Gastroesophageal sphincter (tissue), 4 donors: Measurements from ENCODE around the gene ARMC9. TPM values are rescaled to one million over a fixed set of nuclear protein-coding genes. Genes with fewer than 3 reads are reported as not detected.

Experiments used
- ATAC-seq: fragments of 150-250 bp; one replicate; pipeline ENCODE4 v1.9.1; 2016; ENCODE audit warnings: mild to moderate bottlenecking, moderate library complexity
- H3K27ac ChIP-seq, 4 donors: fragments of 200-600 bp; sonication (generic) in 3 of 4; 1 replicate in 3 of 4; 2 replicates in 1 of 4; pipeline ENCODE4 v1.5.1; 2016 to 2019
- H3K27me3 ChIP-seq: fragments of 200-600 bp; sonication (generic); one replicate; pipeline ENCODE4 v1.5.1; 2019
- H3K36me3 ChIP-seq, 2 donors: fragments of 200-600 bp; sonication (generic); one replicate each; pipeline ENCODE4 v1.5.1; 2019; ENCODE audit warnings: control low read depth in 1 of 2
- H3K4me1 ChIP-seq, 3 donors: fragments of 200-600 bp; sonication (generic); 1 replicate in 2 of 3; 2 replicates in 1 of 3; pipeline ENCODE4 v1.5.1; 2016 to 2019; ENCODE audit warnings: control low read depth in 2 of 3
- H3K4me3 ChIP-seq, 2 donors: fragments of 200-600 bp; sonication (generic); one replicate each; pipeline ENCODE4 v1.5.1; 2019; ENCODE audit warnings: mild to moderate bottlenecking in 1 of 2, moderate library complexity in 1 of 2
- H3K9me3 ChIP-seq, 3 donors: fragments of 200-600 bp; sonication (generic); one replicate each; pipeline ENCODE4 v1.5.1; 2017 to 2019; ENCODE audit warnings: control low read depth in 2 of 3
- CTCF ChIP-seq, 4 experiments: fragments of 200-600 bp in 2 of 4; fragments of 450-650 bp in 2 of 4; sonication (generic) in 1 of 4; IDR thresholded peaks; one replicate each; pipeline ENCODE4 v1.5.1; 2017 to 2019; ENCODE audit warnings: antibody characterized with exemption in 4 of 4, mild to moderate bottlenecking in 2 of 4, moderate library complexity in 2 of 4
- EP300 ChIP-seq: sonication (generic); formaldehyde crosslinking; IDR thresholded peaks from one replicate; pipeline ENCODE4 v1.6.1; 2017; ENCODE audit warnings: antibody characterized with exemption, mild to moderate bottlenecking
- POLR2A ChIP-seq, 2 donors: fragments of 450-650 bp; IDR thresholded peaks; one replicate each; pipeline ENCODE4 v1.6.1; 2017; ENCODE audit warnings: antibody characterized with exemption in 2 of 2, mild to moderate bottlenecking in 2 of 2, moderate library complexity in 1 of 2
- POLR2AphosphoS5 ChIP-seq: sonication (generic); formaldehyde crosslinking; IDR thresholded peaks from one replicate; pipeline ENCODE4 v1.6.1; 2017; ENCODE audit warnings: antibody characterized with exemption
- WGBS, 2 donors: methylation state at CpG; one replicate each; pipeline ENCODE4 v1.1.5; 2018; ENCODE audit warnings: low coverage in 1 of 2; 5-methylcytosine and 5-hydroxymethylcytosine counted together
- total RNA-seq, 4 donors: library from RNA; depleted of rRNA; stranded (reverse); fragments of >200 nt; gene quantifications; one replicate each; pipeline ENCODE4 v1.1.0, GENCODE V29; 2016

The ARMC9 gene
- total RNA-seq, 4 donors from 2014 or later, result 69.6 to 298 (median 152) TPM

- Histone ChIP-seq H3K4me1 (no peaks in the 10 kb centered on the region), H3K27me3 (no peaks in the 10 kb centered on the region), H3K4me3 (no peak overlapping the region), H3K36me3 (peaks cover 0 to 95% of the 10 kb centered on the region in 2 donors), H3K27ac (no peak overlapping the region), H3K9me3 (no peaks in the 10 kb centered on the region)
- no peak for ATAC-seq
- TF ChIP-seq EP300 (no peak), CTCF (IDR thresholded peaks at IDR 0.05) (no peak)
- WGBS, 2 donors, result 92 to 93% methylated on average over 2 to 3 of the region's 11 CpGs
These were observed 161.5 kb downstream of the ARMC9 start for GRCh38 chr2:231359948-231360347.

GRCh38 chr2:231360401-231360800 is 162.0 kb downstream of the ARMC9 start:
- TF ChIP-seq POLR2A (IDR thresholded peaks at IDR 0.05) (no peak), EP300 (no peak), POLR2AphosphoS5 (no peak), CTCF (IDR thresholded peaks at IDR 0.05) (no peak)
- H3K9me3 ChIP-seq, result no peaks in the 10 kb centered on the region
- ATAC-seq, result no peak
- no peak overlapping the region for H3K27ac ChIP-seq
- H3K27me3 ChIP-seq, result no peaks in the 10 kb centered on the region
- no peaks in the 10 kb centered on the region for H3K4me1 ChIP-seq
- WGBS, 2 donors, result no CpG with 5 or more reads among the region's 11 CpGs
- H3K36me3 ChIP-seq, result peaks cover 0 to 99% of the 10 kb centered on the region in 2 donors
- H3K4me3 ChIP-seq, result no peak overlapping the region

- TF ChIP-seq CTCF (IDR thresholded peaks at IDR 0.05) (no peak), EP300 (no peak), POLR2AphosphoS5 (no peak), POLR2A (IDR thresholded peaks at IDR 0.05) (no peak)
- WGBS, 2 donors, result 100% methylated on average over 3 of the region's 13 CpGs; no CpG with 5 or more reads in 1 of the 2 donors
- H3K4me1 ChIP-seq, result no peaks in the 10 kb centered on the region
- H3K27me3 ChIP-seq, result no peaks in the 10 kb centered on the region
- peaks cover 0 to 99% of the 10 kb centered on the region in 2 donors for H3K36me3 ChIP-seq
- H3K9me3 ChIP-seq, result no peaks in the 10 kb centered on the region
- ATAC-seq, result peak; percentile 44
- H3K27ac ChIP-seq, result no peak overlapping the region
- H3K4me3 ChIP-seq, result no peak overlapping the region
These were observed 162.5 kb downstream of the ARMC9 start for GRCh38 chr2:231360881-231361371.

GRCh38 chr2:231361701-231362554 is 163.5 kb downstream of the ARMC9 start:
- TF ChIP-seq POLR2AphosphoS5 (no peak), EP300 (no peak), POLR2A (IDR thresholded peaks at IDR 0.05) (no peak), CTCF (IDR thresholded peaks at IDR 0.05) (no peak)
- no peak overlapping the region for H3K4me3 ChIP-seq
- H3K4me1 ChIP-seq, result no peaks in the 10 kb centered on the region
- no peaks in the 10 kb centered on the region for H3K9me3 ChIP-seq
- H3K27ac ChIP-seq, result peak overlapping the region in 2 of 4 donors; percentile 31 to 48
- peaks cover 0 to 90% of the 10 kb centered on the region in 2 donors for H3K36me3 ChIP-seq
- H3K27me3 ChIP-seq, result no peaks in the 10 kb centered on the region
- 74 to 75% methylated on average over 5 of the region's 12 CpGs for WGBS, 2 donors
- no peak for ATAC-seq
